Measurements from ENCODE around the gene MAPK8IP3.

Gene MAPK8IP3

GRCh38 chr16:1766701-1767100 is 60.7 kb downstream of the MAPK8IP3 start:
- DNase-seq (ENCODE audit: low spot score) = no peak
- Histone ChIP-seq H2AFZ (ENCODE audit: low read length) (no peak overlapping the region), H3K18ac (ENCODE audit: low read length) (no peak overlapping the region), H2BK120ac (ENCODE audit: low read depth, low read length) (no peak overlapping the region), H3K4me1 (ENCODE audit: control insufficient read depth in 2 of 2, insufficient read depth in 1 of 2, low read depth in 1 of 2, low read length in 2 of 2) (peaks cover under 1 to 14% of the 10 kb centered on the region in 2 donors), H3K27ac (replicated peaks; ENCODE audit: low read length) (no peak overlapping the region), H4K8ac (ENCODE audit: low read depth, low read length) (peak overlapping the region; percentile 17), H3K14ac (ENCODE audit: low read length) (no peak overlapping the region), H3K27me3 (ENCODE audit: control insufficient read depth in 3 of 3, insufficient read depth in 3 of 3, low read depth in 1 of 3, low read length in 3 of 3) (no peaks in the 10 kb centered on the region), H3K4me3 (ENCODE audit: low read length in 2 of 2) (no peak overlapping the region), H3K23ac (ENCODE audit: low read depth, low read length, poor library complexity) (peak overlapping the region; percentile 85), H2AK5ac (ENCODE audit: low read depth, low read length) (no peak overlapping the region), H3K4me2 (ENCODE audit: insufficient read depth, low read length, poor library complexity, severe bottlenecking) (no peak overlapping the region), H3K79me1 (ENCODE audit: low read depth, low read length) (peaks cover 5% of the 10 kb centered on the region), H2BK12ac (ENCODE audit: low read length) (peak overlapping the region; percentile 41), H3K36me3 (replicated peaks in 1 of 2; ENCODE audit: control insufficient read depth in 2 of 2, insufficient read depth in 2 of 2, low read length in 2 of 2) (peaks cover 43 to 85% of the 10 kb centered on the region in 2 donors), H2BK15ac (ENCODE audit: low read length) (no peak overlapping the region), H4K91ac (ENCODE audit: low read depth, low read length, poor library complexity) (no peak overlapping the region), H3K9me3 (replicated peaks in 1 of 2; ENCODE audit: control insufficient read depth in 2 of 2, insufficient read depth in 1 of 2, low read depth in 1 of 2, low read length in 2 of 2) (no peaks in the 10 kb centered on the region), H3K4ac (ENCODE audit: low read length) (no peak overlapping the region), H3K9ac (ENCODE audit: low read depth, low read length, poor library complexity) (no peak overlapping the region), H2BK5ac (ENCODE audit: low read length) (no peak overlapping the region)
- WGBS, 2 donors (ENCODE audit: extremely low coverage in 2 of 2, insufficient read length in 2 of 2, insufficient replicate concordance in 1 of 2) = no CpG with 5 or more reads among the region's 18 CpGs

- Histone ChIP-seq H3K27ac (replicated peaks; ENCODE audit: low read length) (no peak overlapping the region), H3K23ac (ENCODE audit: low read depth, low read length, poor library complexity) (peak overlapping the region; percentile 85), H3K14ac (ENCODE audit: low read length) (no peak overlapping the region), H2BK12ac (ENCODE audit: low read length) (no peak overlapping the region), H3K9ac (ENCODE audit: low read depth, low read length, poor library complexity) (peak overlapping the region; percentile 70), H3K27me3 (ENCODE audit: control insufficient read depth in 3 of 3, insufficient read depth in 3 of 3, low read depth in 1 of 3, low read length in 3 of 3) (no peaks in the 10 kb centered on the region), H3K4me1 (ENCODE audit: control insufficient read depth in 2 of 2, insufficient read depth in 1 of 2, low read depth in 1 of 2, low read length in 2 of 2) (peaks cover 5 to 19% of the 10 kb centered on the region in 2 donors), H3K4ac (ENCODE audit: low read length) (no peak overlapping the region), H3K36me3 (replicated peaks in 1 of 2; ENCODE audit: control insufficient read depth in 2 of 2, insufficient read depth in 2 of 2, low read length in 2 of 2) (peaks cover 38 to 84% of the 10 kb centered on the region in 2 donors), H2BK120ac (ENCODE audit: low read depth, low read length) (no peak overlapping the region), H3K9me3 (replicated peaks in 1 of 2; ENCODE audit: control insufficient read depth in 2 of 2, insufficient read depth in 1 of 2, low read depth in 1 of 2, low read length in 2 of 2) (no peaks in the 10 kb centered on the region), H2BK5ac (ENCODE audit: low read length) (no peak overlapping the region), H2AK5ac (ENCODE audit: low read depth, low read length) (no peak overlapping the region), H3K4me2 (ENCODE audit: insufficient read depth, low read length, poor library complexity, severe bottlenecking) (no peak overlapping the region), H3K18ac (ENCODE audit: low read length) (no peak overlapping the region), H3K4me3 (ENCODE audit: low read length in 2 of 2) (no peak overlapping the region), H4K91ac (ENCODE audit: low read depth, low read length, poor library complexity) (no peak overlapping the region), H2BK15ac (ENCODE audit: low read length) (no peak overlapping the region), H2AFZ (ENCODE audit: low read length) (no peak overlapping the region), H4K8ac (ENCODE audit: low read depth, low read length) (peak overlapping the region; percentile 43), H3K79me1 (ENCODE audit: low read depth, low read length) (peaks cover 10% of the 10 kb centered on the region)
- WGBS, 2 donors (ENCODE audit: extremely low coverage in 2 of 2, insufficient read length in 2 of 2, insufficient replicate concordance in 1 of 2) = no CpG with 5 or more reads among the region's 42 CpGs
- DNase-seq (ENCODE audit: low spot score) = no peak
These were observed 61.4 kb downstream of the MAPK8IP3 start for GRCh38 chr16:1767116-1767994.

GRCh38 chr16:1768061-1768766 is 62.2 kb downstream of the MAPK8IP3 start:
- Histone ChIP-seq H2BK5ac (ENCODE audit: low read length) (no peak overlapping the region), H3K23ac (ENCODE audit: low read depth, low read length, poor library complexity) (peak overlapping the region; percentile 55), H4K8ac (ENCODE audit: low read depth, low read length) (no peak overlapping the region), H3K4me2 (ENCODE audit: insufficient read depth, low read length, poor library complexity, severe bottlenecking) (no peak overlapping the region), H2AFZ (ENCODE audit: low read length) (no peak overlapping the region), H3K14ac (ENCODE audit: low read length) (peak overlapping the region; percentile 8), H3K18ac (ENCODE audit: low read length) (no peak overlapping the region), H3K4me1 (ENCODE audit: control insufficient read depth in 2 of 2, insufficient read depth in 1 of 2, low read depth in 1 of 2, low read length in 2 of 2) (peaks cover 5 to 16% of the 10 kb centered on the region in 2 donors), H3K27ac (replicated peaks; ENCODE audit: low read length) (no peak overlapping the region), H2BK120ac (ENCODE audit: low read depth, low read length) (no peak overlapping the region), H3K36me3 (replicated peaks in 1 of 2; ENCODE audit: control insufficient read depth in 2 of 2, insufficient read depth in 2 of 2, low read length in 2 of 2) (peaks cover 36 to 75% of the 10 kb centered on the region in 2 donors), H3K79me1 (ENCODE audit: low read depth, low read length) (peaks cover 15% of the 10 kb centered on the region), H3K4me3 (ENCODE audit: low read length in 2 of 2) (no peak overlapping the region), H3K4ac (ENCODE audit: low read length) (no peak overlapping the region), H3K9ac (ENCODE audit: low read depth, low read length, poor library complexity) (no peak overlapping the region), H3K27me3 (ENCODE audit: control insufficient read depth in 3 of 3, insufficient read depth in 3 of 3, low read depth in 1 of 3, low read length in 3 of 3) (no peaks in the 10 kb centered on the region), H2AK5ac (ENCODE audit: low read depth, low read length) (no peak overlapping the region), H2BK15ac (ENCODE audit: low read length) (no peak overlapping the region), H2BK12ac (ENCODE audit: low read length) (peak overlapping the region; percentile 10), H4K91ac (ENCODE audit: low read depth, low read length, poor library complexity) (no peak overlapping the region), H3K9me3 (replicated peaks in 1 of 2; ENCODE audit: control insufficient read depth in 2 of 2, insufficient read depth in 1 of 2, low read depth in 1 of 2, low read length in 2 of 2) (no peaks in the 10 kb centered on the region)
- no CpG with 5 or more reads among the region's 41 CpGs for WGBS, 2 donors (ENCODE audit: extremely low coverage in 2 of 2, insufficient read length in 2 of 2, insufficient replicate concordance in 1 of 2)
- no peak for DNase-seq (ENCODE audit: low spot score)

All from neuronal stem cell (in vitro differentiated cells).